ENCODE measurements around the gene FBXW7. TPM values are rescaled to one million over a fixed set of nuclear protein-coding genes. Genes with fewer than 3 reads are reported as not detected.

Gene FBXW7
- total and polyA plus RNA-seq, 2 donors (not counting 1 experiment from before 2014, with no cell fraction given): 23.0 to 125 TPM

DNA sequence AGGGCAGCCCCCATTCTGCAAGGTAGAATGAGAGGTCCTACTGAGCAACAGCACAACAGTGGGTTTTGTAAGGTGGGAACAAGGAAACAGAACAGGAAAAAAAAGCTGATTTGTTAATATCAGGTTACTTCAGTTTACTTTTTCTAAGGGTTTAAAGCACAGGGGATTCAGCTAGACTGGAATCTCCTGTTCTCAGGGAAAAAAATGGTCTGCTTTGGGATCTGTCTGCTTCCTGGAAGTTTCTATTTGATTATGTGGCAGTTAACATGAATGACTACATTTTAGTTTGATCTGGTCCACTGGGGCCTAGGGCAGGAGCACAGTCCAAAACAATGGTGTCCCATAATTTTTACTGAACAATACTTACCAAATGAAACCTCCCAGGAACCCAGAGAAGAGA lies 104.6 kb downstream of the FBXW7 start:
- peaks cover 18% of the 10 kb centered on the region for H3K79me2 ChIP-seq (ENCODE audit: control insufficient read depth, insufficient read depth, low read length)
- Mint-ChIP-seq H3K4me1 (peaks cover 36% of the 10 kb centered on the region), H3K9me3 (ENCODE audit: insufficient read depth) (no peaks in the 10 kb centered on the region), H3K27me3 (no peaks in the 10 kb centered on the region), H3K4me3 (no peak overlapping the region), H3K27ac (no peak overlapping the region)
- H3K27ac ChIP-seq (ENCODE audit: low read length in 2 of 2): no peak overlapping the region
- ChIA-PET CTCF (no interaction called here), POLR2A (no interaction called here)
- H3K9me3 ChIP-seq (ENCODE audit: control extremely low read depth in 1 of 3, control insufficient read depth in 2 of 3, insufficient read depth in 1 of 3, low read length in 2 of 3): no peaks in the 10 kb centered on the region
- no peak overlapping the region for H2AFZ ChIP-seq (ENCODE audit: insufficient read depth, low read depth, low read length, poor library complexity, severe bottlenecking)
- DNase-seq (no peak), ATAC-seq (ENCODE audit: low read depth) (no peak)
- no peak overlapping the region for H3K4me3 ChIP-seq (ENCODE audit: control extremely low read depth in 1 of 5, extremely low read depth in 1 of 5, insufficient read depth in 1 of 5, low read depth in 2 of 5, low read length in 4 of 5)
- no peak overlapping the region for H3K4me2 ChIP-seq (replicated peaks; ENCODE audit: low read depth, low read length, poor library complexity, severe bottlenecking)
- H3K27me3 ChIP-seq (replicated peaks in 1 of 4; ENCODE audit: control extremely low read depth in 1 of 4, control insufficient read depth in 3 of 4, insufficient read depth in 4 of 4, low read length in 3 of 4): no peaks in the 10 kb centered on the region
- no peak overlapping the region for H3K9ac ChIP-seq (ENCODE audit: low read length)
- TF ChIP-seq, protein P1, sequence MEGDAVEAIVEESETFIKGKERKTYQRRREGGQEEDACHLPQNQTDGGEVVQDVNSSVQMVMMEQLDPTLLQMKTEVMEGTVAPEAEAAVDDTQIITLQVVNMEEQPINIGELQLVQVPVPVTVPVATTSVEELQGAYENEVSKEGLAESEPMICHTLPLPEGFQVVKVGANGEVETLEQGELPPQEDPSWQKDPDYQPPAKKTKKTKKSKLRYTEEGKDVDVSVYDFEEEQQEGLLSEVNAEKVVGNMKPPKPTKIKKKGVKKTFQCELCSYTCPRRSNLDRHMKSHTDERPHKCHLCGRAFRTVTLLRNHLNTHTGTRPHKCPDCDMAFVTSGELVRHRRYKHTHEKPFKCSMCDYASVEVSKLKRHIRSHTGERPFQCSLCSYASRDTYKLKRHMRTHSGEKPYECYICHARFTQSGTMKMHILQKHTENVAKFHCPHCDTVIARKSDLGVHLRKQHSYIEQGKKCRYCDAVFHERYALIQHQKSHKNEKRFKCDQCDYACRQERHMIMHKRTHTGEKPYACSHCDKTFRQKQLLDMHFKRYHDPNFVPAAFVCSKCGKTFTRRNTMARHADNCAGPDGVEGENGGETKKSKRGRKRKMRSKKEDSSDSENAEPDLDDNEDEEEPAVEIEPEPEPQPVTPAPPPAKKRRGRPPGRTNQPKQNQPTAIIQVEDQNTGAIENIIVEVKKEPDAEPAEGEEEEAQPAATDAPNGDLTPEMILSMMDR (IDR thresholded peaks at IDR 0.05): no peak
- TF ChIP-seq EZH2 (IDR thresholded peaks at IDR 0.05; ENCODE audit: borderline replicate concordance, insufficient read depth, low read depth, low read length, poor library complexity, severe bottlenecking): no peak
- peaks cover 0 to 7% of the 10 kb centered on the region in 2 experiments for H3K36me3 ChIP-seq (replicated peaks in 1 of 2; ENCODE audit: control extremely low read depth in 1 of 2, control insufficient read depth in 1 of 2, extremely low read depth in 1 of 2, insufficient read depth in 2 of 2, low read length in 1 of 2)
- H3K4me1 ChIP-seq (ENCODE audit: control insufficient read depth in 2 of 2, insufficient read depth in 2 of 2, low read length in 2 of 2): peaks cover 8 to 13% of the 10 kb centered on the region in 2 donors
- H4K20me1 ChIP-seq (ENCODE audit: control insufficient read depth, insufficient read depth, low read length, poor library complexity, severe bottlenecking): no peaks in the 10 kb centered on the region
- intact Hi-C loops (cut with micrococcal nuclease): no loop called here

DNA sequence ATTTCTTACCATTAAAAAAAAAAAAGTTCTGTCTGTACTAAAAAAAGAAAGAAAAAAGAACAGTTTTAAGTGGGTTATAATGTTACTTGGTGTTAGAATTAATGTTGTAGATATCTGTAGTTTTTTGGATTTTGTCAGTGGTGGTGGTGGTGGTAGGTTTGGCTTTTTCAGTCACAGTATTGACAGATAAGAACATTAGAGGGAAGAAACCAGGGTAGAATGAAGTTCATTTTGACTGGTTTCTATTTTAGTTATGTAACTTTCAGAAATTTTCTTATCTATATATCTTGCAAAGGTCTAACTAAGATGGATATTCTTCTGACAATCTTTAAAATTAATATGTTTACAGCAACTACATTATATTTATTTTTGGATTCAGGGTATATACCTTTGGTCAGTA lies 105.4 kb downstream of the FBXW7 start:
- CTCF ChIA-PET: no interaction called here
- H3K4me1 Mint-ChIP-seq: peaks cover 33% of the 10 kb centered on the region
- H3K27ac Mint-ChIP-seq: no peak overlapping the region

More for the DNA sequence above, 105.4 kb downstream of the FBXW7 start:
- Histone ChIP-seq H3K36me3 (replicated peaks in 1 of 2; ENCODE audit: control extremely low read depth in 1 of 2, control insufficient read depth in 1 of 2, extremely low read depth in 1 of 2, insufficient read depth in 2 of 2, low read length in 1 of 2) (peaks cover 0 to 7% of the 10 kb centered on the region in 2 experiments), H3K79me2 (ENCODE audit: control insufficient read depth, insufficient read depth, low read length) (peaks cover 24% of the 10 kb centered on the region), H3K9ac (ENCODE audit: low read length) (no peak overlapping the region), H4K20me1 (ENCODE audit: control insufficient read depth, insufficient read depth, low read length, poor library complexity, severe bottlenecking) (peaks cover 4% of the 10 kb centered on the region), H3K27me3 (replicated peaks in 1 of 4; ENCODE audit: control extremely low read depth in 1 of 4, control insufficient read depth in 3 of 4, insufficient read depth in 4 of 4, low read length in 3 of 4) (no peaks in the 10 kb centered on the region), H3K4me3 (ENCODE audit: control extremely low read depth in 1 of 5, extremely low read depth in 1 of 5, insufficient read depth in 1 of 5, low read depth in 2 of 5, low read length in 4 of 5) (no peak overlapping the region), H2AFZ (ENCODE audit: insufficient read depth, low read depth, low read length, poor library complexity, severe bottlenecking) (no peak overlapping the region), H3K27ac (ENCODE audit: low read length in 2 of 2) (no peak overlapping the region), H3K4me1 (ENCODE audit: control insufficient read depth in 2 of 2, insufficient read depth in 2 of 2, low read length in 2 of 2) (peaks cover 8 to 13% of the 10 kb centered on the region in 2 donors), H3K9me3 (ENCODE audit: control extremely low read depth in 1 of 3, control insufficient read depth in 2 of 3, insufficient read depth in 1 of 3, low read length in 2 of 3) (no peaks in the 10 kb centered on the region), H3K4me2 (replicated peaks; ENCODE audit: low read depth, low read length, poor library complexity, severe bottlenecking) (no peak overlapping the region)
- Mint-ChIP-seq H3K27me3 (no peaks in the 10 kb centered on the region), H3K9me3 (ENCODE audit: insufficient read depth) (no peaks in the 10 kb centered on the region), H3K4me3 (no peak overlapping the region)
- TF ChIP-seq, protein P1 (IDR thresholded peaks at IDR 0.05): no peak
- TF ChIP-seq EZH2 (IDR thresholded peaks at IDR 0.05; ENCODE audit: borderline replicate concordance, insufficient read depth, low read depth, low read length, poor library complexity, severe bottlenecking): no peak
- intact Hi-C loops (cut with micrococcal nuclease): no loop called here
- DNase-seq (no peak), ATAC-seq (ENCODE audit: low read depth) (no peak)
- POLR2A ChIA-PET: no interaction called here
